Suprapubic skin (tissue), 4 donors: Measurements from ENCODE around the gene NAALADL2. TPM values are rescaled to one million over a fixed set of nuclear protein-coding genes. Genes with fewer than 3 reads are reported as not detected.

Experiments
- DNase-seq, 2 donors: peaks; one replicate each; pipeline ENCODE4 v3.0.0-alpha.2; 2019; ENCODE audit warnings: low spot score in 2 of 2
- H3K27ac ChIP-seq: fragments of 200-600 bp; sonication (generic); one replicate; pipeline ENCODE4 v1.5.1; 2019
- H3K27me3 ChIP-seq: fragments of 200-600 bp; sonication (generic); one replicate; pipeline ENCODE4 v1.5.1; 2019
- H3K36me3 ChIP-seq: fragments of 200-600 bp; sonication (generic); one replicate; pipeline ENCODE4 v1.5.1; 2019
- H3K4me1 ChIP-seq: fragments of 200-600 bp; sonication (generic); one replicate; pipeline ENCODE4 v1.5.1; 2019
- H3K4me3 ChIP-seq: fragments of 200-600 bp; sonication (generic); one replicate; pipeline ENCODE4 v1.5.1; 2019; ENCODE audit warnings: mild to moderate bottlenecking
- H3K9me3 ChIP-seq: fragments of 200-600 bp; sonication (generic); one replicate; pipeline ENCODE4 v1.5.1; 2019
- CTCF ChIP-seq, 2 donors: fragments of 200-600 bp in 1 of 2; fragments of 450-650 bp in 1 of 2; sonication (generic) in 1 of 2; IDR thresholded peaks; one replicate each; pipeline ENCODE4 v1.5.1; 2016 to 2019; ENCODE audit warnings: antibody characterized with exemption in 2 of 2, mild to moderate bottlenecking in 1 of 2, moderate library complexity in 1 of 2
- EP300 ChIP-seq: sonication (generic); formaldehyde crosslinking; IDR thresholded peaks from one replicate; pipeline ENCODE4 v1.6.1; 2017; ENCODE audit warnings: antibody characterized with exemption
- POLR2A ChIP-seq, 2 donors: fragments of 450-650 bp; IDR thresholded peaks; one replicate each; pipeline ENCODE4 v1.6.1; 2017; ENCODE audit warnings: antibody characterized with exemption in 2 of 2, mild to moderate bottlenecking in 2 of 2, moderate library complexity in 2 of 2
- POLR2AphosphoS5 ChIP-seq, 3 donors: sonication (generic); formaldehyde crosslinking; IDR thresholded peaks; one replicate each; pipeline ENCODE4 v1.6.1; 2017; ENCODE audit warnings: antibody characterized with exemption in 3 of 3
- WGBS: methylation state at CpG from one replicate; pipeline ENCODE4 v1.1.5; 2018; 5-methylcytosine and 5-hydroxymethylcytosine counted together
- total RNA-seq, 4 donors: library from RNA; depleted of rRNA; stranded (reverse); fragments of >200 nt; gene quantifications; one replicate each; pipeline ENCODE4 v1.1.0, GENCODE V29; 2016

NAALADL2 gene
- total RNA-seq, 4 donors from 2014 or later = 4.0 to 10.5 (median 8.5) TPM

- no peak overlapping the region for H3K27ac ChIP-seq
- H3K27me3 ChIP-seq = no peaks in the 10 kb centered on the region
- 94% methylated on average over 2 of the region's 2 CpGs for WGBS
- DNase-seq = no peak
- H3K9me3 ChIP-seq = no peaks in the 10 kb centered on the region
- TF ChIP-seq CTCF (IDR thresholded peaks at IDR 0.05) = no peak
- TF ChIP-seq POLR2AphosphoS5 (IDR thresholded peaks at IDR 0.05) = no peak
- TF ChIP-seq EP300 = no peak
- TF ChIP-seq POLR2A (IDR thresholded peaks at IDR 0.05) = no peak
- no peaks in the 10 kb centered on the region for H3K4me1 ChIP-seq
- H3K4me3 ChIP-seq = no peak overlapping the region
- H3K36me3 ChIP-seq = no peaks in the 10 kb centered on the region
Measured at GRCh38 chr3:175029828-175030227, 170.7 kb downstream of the NAALADL2 start.

- TF ChIP-seq POLR2A (IDR thresholded peaks at IDR 0.05) = no peak
- no peak for TF ChIP-seq CTCF (IDR thresholded peaks at IDR 0.05)
- no peak for TF ChIP-seq POLR2AphosphoS5 (IDR thresholded peaks at IDR 0.05)
- no peak for TF ChIP-seq EP300
- Histone ChIP-seq H3K4me3 (no peak overlapping the region), H3K4me1 (no peaks in the 10 kb centered on the region), H3K36me3 (no peaks in the 10 kb centered on the region), H3K9me3 (no peaks in the 10 kb centered on the region), H3K27ac (no peak overlapping the region), H3K27me3 (no peaks in the 10 kb centered on the region)
- DNase-seq = no peak
- 78% methylated on average over 4 of the region's 4 CpGs for WGBS
Measured at GRCh38 chr3:175039875-175040274, 180.7 kb downstream of the NAALADL2 start.

- TF ChIP-seq EP300 = no peak
- TF ChIP-seq CTCF (IDR thresholded peaks at IDR 0.05) = no peak
- TF ChIP-seq POLR2A (IDR thresholded peaks at IDR 0.05) = no peak
- TF ChIP-seq POLR2AphosphoS5 (IDR thresholded peaks at IDR 0.05) = no peak
- H3K4me3 ChIP-seq = no peak overlapping the region
- DNase-seq = no peak
- no peak overlapping the region for H3K27ac ChIP-seq
- H3K9me3 ChIP-seq = no peaks in the 10 kb centered on the region
- H3K36me3 ChIP-seq = no peaks in the 10 kb centered on the region
- H3K27me3 ChIP-seq = no peaks in the 10 kb centered on the region
- 68% methylated on average over 2 of the region's 2 CpGs for WGBS
- H3K4me1 ChIP-seq = no peaks in the 10 kb centered on the region
Measured at GRCh38 chr3:175041369-175041768, 182.2 kb downstream of the NAALADL2 start.

- WGBS = 91% methylated on average over 4 of the region's 4 CpGs
- Histone ChIP-seq H3K9me3 (peaks cover 6% of the 10 kb centered on the region), H3K36me3 (no peaks in the 10 kb centered on the region), H3K4me1 (no peaks in the 10 kb centered on the region), H3K27me3 (no peaks in the 10 kb centered on the region), H3K27ac (no peak overlapping the region), H3K4me3 (no peak overlapping the region)
- no peak for TF ChIP-seq POLR2A (IDR thresholded peaks at IDR 0.05)
- TF ChIP-seq CTCF (IDR thresholded peaks at IDR 0.05) = no peak
- DNase-seq = no peak
Measured at GRCh38 chr3:175046601-175047000, 187.5 kb downstream of the NAALADL2 start.

- H3K27ac ChIP-seq = no peak overlapping the region
Measured at GRCh38 chr3:175047786-175048185, 188.7 kb downstream of the NAALADL2 start.

More at GRCh38 chr3:175047786-175048185, 188.7 kb downstream of the NAALADL2 start:
- TF ChIP-seq POLR2AphosphoS5 (IDR thresholded peaks at IDR 0.05) (no peak), CTCF (IDR thresholded peaks at IDR 0.05) (no peak), POLR2A (IDR thresholded peaks at IDR 0.05) (no peak), EP300 (no peak)
- no peaks in the 10 kb centered on the region for H3K4me1 ChIP-seq
- H3K4me3 ChIP-seq = no peak overlapping the region
- no peak for DNase-seq
- 97% methylated on average over 1 of the region's 1 CpG for WGBS
- no peaks in the 10 kb centered on the region for H3K27me3 ChIP-seq
- H3K9me3 ChIP-seq = peaks cover 6% of the 10 kb centered on the region
- H3K36me3 ChIP-seq = no peaks in the 10 kb centered on the region
